OCI-LY7 (cell line): ENCODE data around the gene GEMIN7. TPM values are rescaled to one million over a fixed set of nuclear protein-coding genes. Genes with fewer than 3 reads are reported as not detected.

Experiments
- BruUV-seq: library from RNA; stranded (reverse); fragments of 400-500 nt; replicated peaks from 2 replicates; lab custom pipeline; 2021; lab: Mats Ljungman, UMichigan
- CTCF ChIA-PET: fragments of 300-600 bp; sonication (Branson Sonifier 250); formaldehyde crosslinking; loops from one replicate; lab custom pipeline; 2022; ENCODE audit warnings: antibody characterized with exemption; ENCODE audit not compliant: unreplicated experiment; lab: Charles Lee
- POLR2A ChIA-PET: fragments of 300-600 bp; sonication (Branson Sonifier 250); formaldehyde crosslinking; loops from one replicate; lab custom pipeline; 2022; ENCODE audit warnings: antibody characterized with exemption; lab: Charles Lee
- DNase-seq: peaks from one replicate; pipeline ENCODE4 v3.0.0-alpha.2; 2015; ENCODE audit warnings: low spot score
- H2AFZ ChIP-seq: fragments of 200-600 bp; sonication (generic), shearing (Covaris generic); 2 replicates; pipeline ENCODE4 v1.6.1; 2014; ENCODE audit warnings: mild to moderate bottlenecking, antibody characterized with exemption, low read length, moderate library complexity
- H3K27ac ChIP-seq: fragments of 200-600 bp; sonication (generic); 2 replicates; pipeline ENCODE4 v1.5.1; 2014; ENCODE audit warnings: mixed run types, low read depth, mild to moderate bottlenecking, moderate library complexity, low read length, inconsistent platforms; ENCODE audit not compliant: poor library complexity, severe bottlenecking
- H3K36me3 ChIP-seq: fragments of 200-600 bp; sonication (generic); 2 replicates; pipeline ENCODE4 v1.6.1; 2014; ENCODE audit warnings: mild to moderate bottlenecking, antibody characterized with exemption, low read length, moderate library complexity, mixed read lengths; ENCODE audit not compliant: insufficient read depth
- H3K4me1 ChIP-seq: fragments of 200-600 bp; sonication (generic); 2 replicates; pipeline ENCODE4 v1.5.1; 2014; ENCODE audit warnings: mild to moderate bottlenecking, low read length; ENCODE audit not compliant: insufficient read depth, poor library complexity, severe bottlenecking
- H3K4me2 ChIP-seq: fragments of 200-600 bp; sonication (generic); 2 replicates; pipeline ENCODE4 v1.6.1; 2014; ENCODE audit warnings: mild to moderate bottlenecking, low read length
- H3K4me3 ChIP-seq: fragments of 200-600 bp; sonication (generic); 2 replicates; pipeline ENCODE4 v1.5.1; 2014; ENCODE audit warnings: mild to moderate bottlenecking, low read depth, low read length; ENCODE audit not compliant: poor library complexity, severe bottlenecking
- H3K79me2 ChIP-seq: fragments of 200-600 bp; sonication (generic); 2 replicates; pipeline ENCODE4 v1.6.1; 2016; ENCODE audit warnings: low read depth, mild to moderate bottlenecking, low read length, moderate library complexity, mixed read lengths; ENCODE audit not compliant: insufficient read depth
- H3K9me2 ChIP-seq: fragments of 200-600 bp; sonication (generic); 2 replicates; pipeline ENCODE4 v1.6.1; 2016; ENCODE audit warnings: mild to moderate bottlenecking, low read length, mixed read lengths; ENCODE audit not compliant: insufficient read depth
- H3K9me3 ChIP-seq: fragments of 200-600 bp; sonication (generic); 2 replicates; pipeline ENCODE4 v1.6.1; 2014; ENCODE audit warnings: mild to moderate bottlenecking, mixed run types, low read length, mixed read lengths
- H4K20me1 ChIP-seq: fragments of 200-600 bp; sonication (generic); 2 replicates; pipeline ENCODE4 v1.6.1; 2014; ENCODE audit warnings: mild to moderate bottlenecking, antibody characterized with exemption, low read length, moderate library complexity, mixed read lengths; ENCODE audit not compliant: insufficient read depth
- EZH2phosphoT487 ChIP-seq: fragments of 200-600 bp; sonication (generic); IDR thresholded peaks from 2 replicates; pipeline ENCODE4 v1.6.1; 2018; ENCODE audit warnings: low read depth, borderline replicate concordance, mild to moderate bottlenecking, mixed run types, antibody characterized with exemption, low read length, moderate library complexity, mixed read lengths
- intact Hi-C: fragments of 100-400 bp; cut with micrococcal nuclease; formaldehyde crosslinking; loops from one replicate; pipeline ENCODE4 v1.10.0; 2022; ENCODE audit not compliant: unreplicated experiment
- total RNA-seq, 2 experiments: library from RNA; depleted of rRNA in 1 of 2; stranded (reverse); fragments of >200 nt in 1 of 2; shearing (Covaris generic) in 1 of 2; gene quantifications; 2 replicates each; pipeline ENCODE4 v1.2.3, GENCODE V29; 2014 to 2022
- TF ChIP-seq, protein P1 (sequence below): fragments of 200-600 bp; sonication (generic); conservative IDR thresholded peaks from 2 replicates; pipeline ENCODE4 v1.5.1; 2014; ENCODE audit warnings: mild to moderate bottlenecking, antibody characterized with exemption, low read length, moderate library complexity, mixed read lengths

GEMIN7 gene
- total RNA-seq, 2 experiments from 2014 or later: 46.3 to 60.0 TPM

GRCh38 chr19:45092747-45093678 lies 14.0 kb downstream of the GEMIN7 start, which contains the start of gene PPP1R37:
TSS of gene PPP1R37 (plus strand) at chr19:45093179. CDS start at chr19:45093326, 147 bp downstream.
- Histone ChIP-seq H4K20me1 (peaks cover 13% of the 10 kb centered on the region), H2AFZ (peak within 1 kb of the TSS; percentile 59; the same call in 1 of the 2 replicates), H3K4me3 (peak within 1 kb of the TSS; percentile 92), H3K4me1 (peaks cover 34% of the 10 kb centered on the region), H3K36me3 (peaks cover 54% of the 10 kb centered on the region), H3K27ac (peak within 1 kb of the TSS; percentile 71), H3K4me2 (peak within 1 kb of the TSS; percentile 99), H3K9me2 (no peaks in the 10 kb centered on the region), H3K79me2 (peaks cover 63% of the 10 kb centered on the region), H3K9me3 (no peaks in the 10 kb centered on the region)
- ChIA-PET POLR2A (interaction anchor here (0.8 to 1.5 kb wide), 3 partner anchors 44 to 158 kb away, joined by 3 to 5 read pairs (median 4); partner anchors contain the start of gene MARK4), CTCF (interaction anchor here (1.2 kb wide), 1 partner anchor 38 kb away, joined by 3 read pairs; no protein-coding TSS in a partner anchor)
- intact Hi-C loops: loop anchor here (1.0 to 5.0 kb wide), 3 partner anchors 25 to 84 kb away; partner anchors contain the start of genes BLOC1S3 and TRAPPC6A
- DNase-seq: peak; percentile 99
- TF ChIP-seq EZH2phosphoT487: no peak
- TF ChIP-seq, protein P1, sequence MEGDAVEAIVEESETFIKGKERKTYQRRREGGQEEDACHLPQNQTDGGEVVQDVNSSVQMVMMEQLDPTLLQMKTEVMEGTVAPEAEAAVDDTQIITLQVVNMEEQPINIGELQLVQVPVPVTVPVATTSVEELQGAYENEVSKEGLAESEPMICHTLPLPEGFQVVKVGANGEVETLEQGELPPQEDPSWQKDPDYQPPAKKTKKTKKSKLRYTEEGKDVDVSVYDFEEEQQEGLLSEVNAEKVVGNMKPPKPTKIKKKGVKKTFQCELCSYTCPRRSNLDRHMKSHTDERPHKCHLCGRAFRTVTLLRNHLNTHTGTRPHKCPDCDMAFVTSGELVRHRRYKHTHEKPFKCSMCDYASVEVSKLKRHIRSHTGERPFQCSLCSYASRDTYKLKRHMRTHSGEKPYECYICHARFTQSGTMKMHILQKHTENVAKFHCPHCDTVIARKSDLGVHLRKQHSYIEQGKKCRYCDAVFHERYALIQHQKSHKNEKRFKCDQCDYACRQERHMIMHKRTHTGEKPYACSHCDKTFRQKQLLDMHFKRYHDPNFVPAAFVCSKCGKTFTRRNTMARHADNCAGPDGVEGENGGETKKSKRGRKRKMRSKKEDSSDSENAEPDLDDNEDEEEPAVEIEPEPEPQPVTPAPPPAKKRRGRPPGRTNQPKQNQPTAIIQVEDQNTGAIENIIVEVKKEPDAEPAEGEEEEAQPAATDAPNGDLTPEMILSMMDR: peak; percentile 55; the same call in 1 of the 2 replicates
- no TSS peak for BruUV-seq

DNA sequence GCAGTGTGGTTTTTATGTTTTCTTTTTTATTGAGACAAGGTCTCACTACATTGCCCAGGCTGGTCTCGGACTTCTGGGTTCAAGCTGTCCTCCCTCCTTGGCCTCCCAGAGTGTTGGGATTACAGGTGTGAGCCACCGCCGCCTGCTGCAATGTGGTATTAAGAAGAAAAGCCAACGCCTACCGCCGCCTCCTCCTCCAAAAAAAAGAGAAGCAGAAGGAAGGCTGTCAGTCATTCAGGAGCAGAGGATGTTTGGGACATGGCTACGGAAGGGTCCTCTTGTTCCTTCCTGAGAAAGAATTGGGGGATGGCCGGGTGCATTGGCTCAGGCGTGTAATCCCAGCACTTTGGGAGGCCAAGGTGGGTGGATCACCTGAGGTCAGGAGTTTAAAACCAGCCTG lies 15.1 kb downstream of the GEMIN7 start:
- intact Hi-C loops: loop anchor here (5.0 kb wide), 1 partner anchor 83 kb away; the partner anchor contains the start of genes BLOC1S3 and TRAPPC6A
- Histone ChIP-seq H3K9me2 (no peaks in the 10 kb centered on the region), H4K20me1 (peaks cover 13% of the 10 kb centered on the region), H3K4me1 (peaks cover 34% of the 10 kb centered on the region), H3K79me2 (peaks cover 64% of the 10 kb centered on the region), H3K4me2 (peak overlapping the region; percentile 99), H2AFZ (no peak overlapping the region), H3K4me3 (peak overlapping the region; percentile 92), H3K27ac (no peak overlapping the region), H3K9me3 (no peaks in the 10 kb centered on the region), H3K36me3 (peaks cover 45% of the 10 kb centered on the region)
- DNase-seq: no peak
- TF ChIP-seq, protein P1: no peak
- no peak for TF ChIP-seq EZH2phosphoT487
- no TSS peak for BruUV-seq
- ChIA-PET POLR2A (no interaction called here), CTCF (no interaction called here)
